Measurements from ENCODE around the gene ADGRD2.

Gene ADGRD2

DNA sequence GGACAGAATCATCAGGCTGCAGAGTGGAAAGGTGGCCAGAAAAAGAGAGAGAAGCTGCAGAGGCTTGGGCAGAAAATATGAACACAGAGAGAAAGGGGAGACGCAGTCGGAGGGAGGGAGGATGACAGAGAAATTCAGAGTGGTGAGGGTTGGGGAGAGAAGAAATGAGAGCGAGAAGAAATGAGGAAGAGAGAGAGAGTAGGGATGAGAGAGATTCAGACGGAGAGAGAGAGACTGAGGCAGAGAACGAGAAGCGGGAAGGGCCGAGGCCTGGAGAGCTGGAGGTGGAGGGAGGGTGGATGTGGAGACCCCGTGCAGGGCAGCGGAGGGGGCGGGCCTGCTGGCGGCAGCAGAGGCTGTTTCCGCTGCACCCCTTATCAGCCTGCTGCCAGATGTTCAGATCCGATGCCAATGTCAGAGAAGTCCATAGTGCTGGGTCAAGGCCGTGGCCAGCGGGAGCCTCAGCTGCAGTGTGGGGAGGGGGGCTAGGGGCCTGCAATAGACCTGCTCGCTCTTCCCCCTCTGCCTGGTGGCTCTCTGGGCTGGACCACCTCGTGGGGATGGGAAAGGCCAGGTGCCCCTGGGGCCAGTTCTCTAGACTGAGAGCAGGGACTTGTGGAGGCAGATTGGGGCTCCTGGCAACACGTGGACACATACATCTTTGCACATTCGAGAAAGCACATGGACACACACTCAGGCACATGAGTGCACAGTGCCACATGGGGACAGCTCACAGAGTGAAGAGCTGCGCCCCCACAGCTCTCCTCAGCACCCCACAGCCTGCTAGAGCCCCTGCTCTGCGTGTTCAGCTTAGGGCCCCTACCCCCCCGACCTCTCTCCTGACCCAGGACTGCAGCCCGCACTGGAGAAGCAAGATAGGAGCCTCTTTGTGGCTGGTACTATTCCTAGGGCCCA is 61.9 kb downstream of the ADGRD2 start:
- no peak for DNase-seq (ENCODE audit: low spot score)

DNA sequence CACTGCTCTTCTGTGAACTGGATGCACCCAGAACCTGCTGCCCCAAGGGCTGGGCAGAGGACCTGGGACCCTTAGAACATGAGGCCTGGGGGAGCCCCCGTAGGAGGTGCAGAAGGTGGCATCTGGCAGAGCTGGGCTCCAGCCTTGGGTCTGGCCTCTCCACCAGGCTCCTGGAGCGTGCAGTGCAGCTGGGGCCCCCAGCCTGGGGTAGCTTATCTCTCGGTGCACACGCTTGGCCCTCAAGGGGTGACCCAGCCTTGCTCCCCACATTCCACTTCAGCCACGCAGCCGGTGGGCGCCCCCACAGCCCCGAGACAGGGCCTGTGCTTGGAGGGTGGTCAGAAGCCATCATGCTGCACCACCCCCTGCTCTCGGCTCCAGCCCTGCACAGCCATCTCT is 62.6 kb downstream of the ADGRD2 start:
- no peak for DNase-seq (ENCODE audit: low spot score)

DNA sequence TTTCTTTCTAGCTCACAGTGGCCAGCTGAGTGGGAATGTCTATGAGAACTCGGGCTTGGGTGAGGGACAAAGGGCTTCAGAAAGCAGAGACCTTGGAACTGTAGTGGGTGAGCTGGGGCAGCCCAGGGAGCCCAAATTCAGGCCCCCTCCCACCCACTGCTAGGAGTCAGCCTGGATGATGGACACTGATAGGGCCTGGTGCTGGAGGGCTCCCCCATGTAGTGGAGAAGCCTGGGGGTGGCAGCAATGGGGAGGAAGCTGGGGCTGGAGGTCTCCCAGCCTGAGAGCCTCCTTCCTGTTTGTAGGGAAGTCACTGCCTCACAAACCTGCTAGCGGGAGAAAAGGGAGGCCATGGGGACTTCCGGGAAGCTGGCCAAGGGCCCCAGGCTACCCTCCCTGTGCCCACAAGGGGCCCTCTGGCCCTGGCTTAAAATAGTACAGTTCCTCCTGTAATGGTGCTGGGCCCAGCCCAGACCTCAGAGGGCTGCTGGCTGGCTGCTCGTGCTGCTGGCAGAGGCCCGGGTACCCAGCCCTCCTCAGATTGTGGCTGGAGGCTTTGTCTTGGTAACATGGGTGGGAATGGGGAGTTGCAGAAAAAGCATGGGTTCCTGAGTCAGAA is 63.2 kb downstream of the ADGRD2 start:
- no peak for DNase-seq (ENCODE audit: low spot score)

DNA sequence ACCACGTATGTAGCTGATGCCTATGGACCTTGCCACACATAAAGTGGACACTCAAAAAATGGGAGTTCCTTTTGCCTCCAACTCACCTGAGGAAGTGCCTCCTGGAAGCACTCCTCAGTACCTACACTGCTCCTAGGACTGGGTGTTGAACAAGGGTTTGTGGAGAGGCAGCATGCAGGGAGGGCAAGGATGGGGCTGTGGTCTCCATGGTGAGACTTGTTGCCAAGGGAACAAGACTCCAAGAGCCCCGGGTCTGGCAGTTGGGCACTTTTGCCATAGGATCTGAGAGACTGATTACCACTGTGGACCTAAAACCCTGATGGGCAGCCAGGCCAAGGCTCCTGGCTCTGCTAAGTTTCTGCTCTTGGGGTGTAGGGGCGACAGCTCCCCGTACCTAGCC is 63.9 kb downstream of the ADGRD2 start:
- no peak for DNase-seq (ENCODE audit: low spot score)

DNA sequence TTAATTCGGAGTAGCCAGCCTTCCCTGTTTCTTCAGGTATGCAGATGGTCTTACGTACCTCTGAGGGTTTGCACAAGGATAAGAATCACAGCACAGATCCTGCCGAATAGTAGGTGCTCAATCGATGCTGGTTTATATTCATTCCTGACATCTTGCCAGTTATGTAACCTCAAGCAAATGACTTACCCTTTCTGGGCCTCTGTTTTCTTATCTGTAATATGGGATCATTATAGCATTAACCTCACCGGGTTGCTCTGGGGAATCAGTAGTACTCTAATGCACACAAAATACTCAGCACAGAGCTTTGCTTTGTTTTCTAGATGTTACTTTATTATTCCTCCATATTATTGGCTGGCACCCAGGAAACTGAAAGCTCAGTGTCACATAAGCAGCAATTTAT is 64.6 kb downstream of the ADGRD2 start:
- no peak for DNase-seq (ENCODE audit: low spot score)

DNA sequence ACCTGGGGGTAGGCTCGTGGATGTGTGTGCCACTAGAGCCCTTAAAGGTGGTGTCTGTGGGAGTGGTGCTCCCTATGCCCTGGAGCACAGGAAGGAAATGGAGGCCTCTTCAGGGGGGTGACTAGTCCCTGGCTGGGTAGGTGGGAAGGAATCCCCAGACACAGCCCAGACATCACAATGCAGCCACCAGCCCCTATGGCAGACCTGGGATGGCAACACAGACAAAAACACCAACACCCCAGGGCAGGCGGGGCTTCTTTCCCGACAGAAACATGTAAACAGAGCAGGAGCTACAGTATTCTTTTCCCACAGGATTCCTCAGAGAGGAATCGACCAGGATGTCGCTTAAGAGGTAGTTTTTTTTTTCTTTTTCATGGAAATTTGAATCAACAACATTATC is 67.3 kb downstream of the ADGRD2 start:
- no peak for DNase-seq (ENCODE audit: low spot score)

DNA sequence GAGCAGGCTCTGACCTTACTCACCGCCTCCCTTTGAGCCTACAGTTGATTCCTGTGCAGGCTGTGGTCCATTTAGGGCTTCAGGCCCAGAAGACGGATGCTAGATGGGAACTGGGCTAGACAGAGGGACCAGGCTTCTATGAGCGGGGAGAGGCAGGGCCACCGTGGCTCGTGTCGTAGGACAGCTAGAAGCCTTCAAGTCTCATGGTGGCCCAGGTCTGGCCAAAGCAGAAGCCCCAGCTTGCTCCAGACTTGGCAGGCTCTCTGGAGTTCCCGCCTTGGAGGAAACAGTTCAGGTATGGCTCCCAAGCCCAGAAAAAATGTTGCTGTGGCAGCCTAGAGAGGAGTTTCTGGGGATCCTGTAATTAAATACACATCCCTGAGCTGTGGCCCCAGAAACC is 67.9 kb downstream of the ADGRD2 start:
- DNase-seq (ENCODE audit: low spot score) = no peak

DNA sequence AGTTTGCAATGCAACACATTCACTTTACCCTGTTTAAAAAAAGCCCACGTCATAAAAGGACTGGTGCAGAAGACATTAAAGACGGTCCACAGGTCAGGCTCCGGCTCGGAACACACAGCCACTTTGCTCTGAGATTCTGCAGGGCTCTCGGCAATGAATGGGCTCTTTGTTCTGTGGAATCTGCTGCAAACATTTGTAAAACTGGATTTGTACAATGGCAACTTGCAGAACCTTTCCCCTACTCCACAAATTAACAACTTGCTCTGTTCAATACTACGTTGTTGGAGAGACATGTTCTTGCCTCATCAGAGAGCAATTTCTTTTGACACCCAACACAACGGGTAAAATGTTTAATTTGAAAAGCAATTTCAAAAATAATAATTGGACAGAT is 70.0 kb downstream of the ADGRD2 start:
- no peak for DNase-seq (ENCODE audit: low spot score)

DNA sequence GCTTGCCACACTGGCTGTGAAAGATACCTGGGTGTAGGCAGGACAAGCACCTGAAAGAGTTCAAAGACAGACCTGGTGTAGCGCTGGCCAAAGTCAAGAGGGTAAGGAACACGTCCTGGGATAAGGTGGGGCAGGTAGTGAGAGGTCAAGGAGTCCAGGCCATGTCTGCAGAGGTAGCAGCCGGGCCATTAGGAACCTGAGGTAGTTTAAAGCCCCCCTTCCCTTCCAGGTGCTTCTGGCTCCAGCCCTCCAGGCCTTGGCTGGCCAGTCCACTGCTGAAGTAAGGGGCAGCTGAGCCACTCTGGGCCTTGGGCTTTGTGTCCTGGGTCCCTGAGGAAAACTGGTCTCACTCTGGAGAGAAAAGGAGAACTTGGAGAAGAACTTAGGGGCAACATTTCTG is 70.9 kb downstream of the ADGRD2 start:
- no peak for DNase-seq (ENCODE audit: low spot score)

DNA sequence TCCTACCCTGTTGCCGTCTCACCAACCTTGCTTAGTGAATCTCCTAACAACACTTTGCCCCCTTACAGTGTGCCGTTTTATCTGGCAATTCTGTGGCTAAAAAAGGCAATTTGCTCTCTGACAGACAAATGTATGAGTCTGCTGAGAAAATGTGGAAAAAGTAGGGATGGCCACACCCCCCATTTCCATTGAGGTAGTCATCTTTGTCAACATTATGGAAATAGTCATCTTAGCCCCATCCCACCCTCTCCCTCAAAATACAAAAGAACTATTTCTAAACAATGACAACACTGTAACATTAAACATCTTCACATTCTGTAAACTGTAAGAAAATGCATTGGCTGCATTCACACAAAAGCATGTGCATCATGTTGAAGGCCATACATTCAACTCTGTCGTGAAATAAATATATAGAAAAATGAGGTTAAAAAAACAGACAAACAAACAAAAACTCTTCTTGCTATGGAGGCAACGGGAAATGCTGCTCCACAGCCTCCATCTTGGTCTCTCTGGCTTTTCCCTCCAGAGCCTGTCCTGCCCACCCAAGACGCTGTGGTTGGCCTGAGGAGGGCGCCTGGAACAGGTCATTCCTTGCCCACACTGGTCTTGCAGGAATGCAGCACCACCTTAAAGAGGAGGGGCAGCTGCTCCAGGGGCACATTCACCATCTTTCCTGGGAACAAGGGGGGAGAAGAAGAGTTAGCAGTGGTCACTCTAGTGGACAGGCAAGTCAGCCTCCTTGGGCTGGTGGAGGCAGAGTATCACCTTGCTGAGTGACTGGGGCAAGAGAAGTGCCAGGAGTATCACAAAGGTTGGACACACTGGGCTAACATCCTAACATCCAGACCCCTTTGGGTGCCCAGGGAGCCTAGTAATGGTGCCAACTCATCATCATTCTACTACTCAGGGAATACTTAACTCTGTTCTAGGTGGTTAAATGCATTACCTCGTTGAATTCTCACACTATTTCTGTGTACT is 72.2 kb downstream of the ADGRD2 start:
- DNase-seq (ENCODE audit: low spot score) = no peak

DNA sequence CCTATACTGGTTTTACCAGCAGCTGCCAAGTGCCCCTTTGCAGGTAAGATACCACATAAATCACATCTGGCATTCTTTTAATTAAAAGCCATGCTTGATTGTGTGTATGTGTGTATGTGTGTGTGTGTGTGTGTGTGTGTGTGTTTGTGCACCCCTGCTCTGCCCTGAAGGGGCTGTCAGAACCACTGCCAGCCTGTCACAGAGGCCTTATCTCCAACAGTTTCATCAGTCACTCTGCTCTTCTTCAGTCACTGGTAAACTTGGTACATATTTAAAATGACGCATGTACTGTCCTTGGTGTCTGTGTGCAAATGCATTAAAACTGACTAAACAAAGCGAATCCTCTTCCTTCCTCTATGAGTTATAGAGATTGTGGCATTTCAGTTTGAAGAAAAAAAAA is 75.9 kb downstream of the ADGRD2 start:
- no peak for DNase-seq (ENCODE audit: low spot score)

DNA sequence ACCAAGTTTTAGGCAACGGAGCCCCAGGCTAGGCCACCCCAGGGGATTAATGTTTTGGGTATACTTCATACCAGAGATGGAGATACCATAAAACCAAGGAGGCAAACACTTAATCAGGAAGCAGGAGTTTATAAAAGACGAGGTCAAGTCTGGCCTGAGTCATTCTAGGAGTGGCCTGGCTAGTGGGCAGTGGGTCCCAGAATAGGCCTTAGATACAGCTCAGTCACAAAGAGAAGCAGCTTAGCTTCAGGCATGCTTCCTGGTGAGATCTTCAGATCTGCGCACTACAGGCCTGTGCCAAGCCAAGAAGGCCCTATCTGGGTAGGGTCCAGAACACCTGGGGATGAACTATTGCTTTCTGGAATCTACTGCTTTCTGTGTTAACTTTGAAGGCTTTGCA is 77.5 kb downstream of the ADGRD2 start:
- no peak for DNase-seq (ENCODE audit: low spot score)
